ENCODE results near the gene MEGF10.

DNA sequence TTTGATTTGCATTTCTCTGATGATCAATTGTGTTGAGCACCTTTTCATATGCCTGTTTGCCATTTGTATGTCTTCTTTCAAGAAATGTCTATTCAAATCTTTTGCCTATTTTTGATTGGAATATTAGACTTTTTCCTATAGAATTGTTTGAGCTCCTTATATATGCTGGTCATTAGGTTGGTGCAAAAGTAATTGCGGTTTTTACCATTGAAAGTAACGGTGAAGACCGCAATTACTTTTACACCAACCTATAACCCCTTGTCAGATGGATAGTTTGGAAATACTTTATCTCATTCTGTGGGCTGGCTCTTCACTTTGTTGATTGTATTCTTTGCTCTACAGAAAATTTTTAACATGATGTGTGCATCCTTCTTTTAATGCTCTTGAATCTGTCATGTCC, 113.6 kb downstream of the MEGF10 start:
- TF ChIP-seq, protein P1, sequence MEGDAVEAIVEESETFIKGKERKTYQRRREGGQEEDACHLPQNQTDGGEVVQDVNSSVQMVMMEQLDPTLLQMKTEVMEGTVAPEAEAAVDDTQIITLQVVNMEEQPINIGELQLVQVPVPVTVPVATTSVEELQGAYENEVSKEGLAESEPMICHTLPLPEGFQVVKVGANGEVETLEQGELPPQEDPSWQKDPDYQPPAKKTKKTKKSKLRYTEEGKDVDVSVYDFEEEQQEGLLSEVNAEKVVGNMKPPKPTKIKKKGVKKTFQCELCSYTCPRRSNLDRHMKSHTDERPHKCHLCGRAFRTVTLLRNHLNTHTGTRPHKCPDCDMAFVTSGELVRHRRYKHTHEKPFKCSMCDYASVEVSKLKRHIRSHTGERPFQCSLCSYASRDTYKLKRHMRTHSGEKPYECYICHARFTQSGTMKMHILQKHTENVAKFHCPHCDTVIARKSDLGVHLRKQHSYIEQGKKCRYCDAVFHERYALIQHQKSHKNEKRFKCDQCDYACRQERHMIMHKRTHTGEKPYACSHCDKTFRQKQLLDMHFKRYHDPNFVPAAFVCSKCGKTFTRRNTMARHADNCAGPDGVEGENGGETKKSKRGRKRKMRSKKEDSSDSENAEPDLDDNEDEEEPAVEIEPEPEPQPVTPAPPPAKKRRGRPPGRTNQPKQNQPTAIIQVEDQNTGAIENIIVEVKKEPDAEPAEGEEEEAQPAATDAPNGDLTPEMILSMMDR (IDR thresholded peaks at IDR 0.05; ENCODE audit: borderline replicate concordance, extremely low read depth, low read length, poor library complexity, severe bottlenecking) = no peak
- TF ChIP-seq EZH2 (IDR thresholded peaks at IDR 0.05; ENCODE audit: borderline replicate concordance, low read depth, low read length, severe bottlenecking) = no peak
